ENCODE data around the gene CDH23. TPM values are rescaled to one million over a fixed set of nuclear protein-coding genes. Genes with fewer than 3 reads are reported as not detected.

The CDH23 gene
- total RNA-seq, 1 experiment from 2014 or later = 0.02 TPM

- DNase-seq (ENCODE audit: unreplicated experiment) = no peak
- H3K4me3 Mint-ChIP-seq (ENCODE audit: unreplicated experiment) = no peak overlapping the region
- no peaks in the 10 kb centered on the region for H3K4me1 Mint-ChIP-seq (ENCODE audit: insufficient read depth, unreplicated experiment)
- no peak for TF ChIP-seq CTCF (IDR thresholded peaks at IDR 0.05; ENCODE audit: unreplicated experiment)
- peaks cover 4% of the 10 kb centered on the region for H3K36me3 Mint-ChIP-seq (ENCODE audit: insufficient read depth, unreplicated experiment)
- BruUV-seq (replicated peaks) = no TSS peak
- H3K27ac Mint-ChIP-seq (ENCODE audit: low read depth, unreplicated experiment) = no peak overlapping the region
- peaks cover 27% of the 10 kb centered on the region for H3K27me3 Mint-ChIP-seq (ENCODE audit: insufficient read depth, unreplicated experiment)
- CTCF ChIA-PET = interaction anchor here (0.9 kb wide), 1 partner anchor 15 kb away, joined by 3 read pairs; no protein-coding TSS in a partner anchor
- intact Hi-C loops (cut with micrococcal nuclease) = no loop called here
- no peaks in the 10 kb centered on the region for H3K9me3 Mint-ChIP-seq (ENCODE audit: unreplicated experiment)
- POLR2A ChIA-PET = no interaction called here
Observed at GRCh38 chr10:71419750-71420149, 23.0 kb downstream of the CDH23 start.

DNA sequence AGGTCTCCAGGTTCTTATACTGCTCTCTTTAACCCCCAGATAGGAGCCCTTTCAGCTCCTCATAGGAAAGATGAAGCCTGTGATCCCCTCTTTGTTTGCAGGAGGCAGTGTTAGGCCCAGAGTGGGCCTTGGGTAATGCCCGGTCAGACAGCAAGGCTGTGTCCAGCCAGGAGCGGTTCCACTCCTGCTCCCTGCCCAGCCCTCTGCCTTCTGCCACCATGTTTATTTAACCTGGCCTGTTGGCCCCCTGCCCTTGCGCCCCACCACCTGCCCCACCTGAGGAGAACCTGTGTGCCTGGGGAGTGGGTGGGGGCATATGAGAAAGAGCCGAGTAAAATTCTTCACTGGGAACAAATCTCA, 24.3 kb downstream of the CDH23 start:
- no TSS peak for BruUV-seq (replicated peaks)
- no peak for TF ChIP-seq CTCF (IDR thresholded peaks at IDR 0.05; ENCODE audit: unreplicated experiment)
- POLR2A ChIA-PET = interaction anchor here (0.7 kb wide), 1 partner anchor 73 kb away, joined by 4 read pairs; no protein-coding TSS in a partner anchor
- Mint-ChIP-seq H3K4me1 (ENCODE audit: insufficient read depth, unreplicated experiment) (no peaks in the 10 kb centered on the region), H3K36me3 (ENCODE audit: insufficient read depth, unreplicated experiment) (peaks cover 4% of the 10 kb centered on the region), H3K4me3 (ENCODE audit: unreplicated experiment) (no peak overlapping the region), H3K27ac (ENCODE audit: low read depth, unreplicated experiment) (no peak overlapping the region), H3K9me3 (ENCODE audit: unreplicated experiment) (no peaks in the 10 kb centered on the region), H3K27me3 (ENCODE audit: insufficient read depth, unreplicated experiment) (peaks cover 35% of the 10 kb centered on the region)
- intact Hi-C loops (cut with micrococcal nuclease) = no loop called here
- DNase-seq (ENCODE audit: unreplicated experiment) = no peak
- CTCF ChIA-PET = interaction anchor here (0.7 to 0.9 kb wide), 3 partner anchors 44 to 191 kb away, joined by 3 read pairs; no protein-coding TSS in a partner anchor

DNA sequence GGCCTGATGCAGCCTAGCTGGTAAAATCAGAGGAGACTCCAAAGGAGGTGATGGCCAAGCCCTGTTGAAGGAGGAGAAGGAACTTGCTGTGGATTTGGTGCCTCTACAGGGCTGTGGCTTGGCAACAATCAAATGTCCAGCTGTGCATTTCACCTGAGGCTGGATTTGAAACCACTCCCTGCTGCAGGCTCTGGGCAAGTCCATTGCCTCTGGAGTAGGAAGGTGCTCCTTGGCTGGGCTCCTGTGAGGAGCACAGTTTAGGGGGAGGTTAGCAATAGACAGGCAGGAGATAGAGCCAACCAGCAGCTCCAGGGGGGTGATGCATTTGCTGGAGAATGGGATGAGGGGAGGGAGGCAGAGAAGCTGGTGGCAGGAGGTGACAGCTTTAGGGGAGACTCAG, 26.5 kb downstream of the CDH23 start:
- no peaks in the 10 kb centered on the region for H3K36me3 Mint-ChIP-seq (ENCODE audit: insufficient read depth, unreplicated experiment)
- H3K4me1 Mint-ChIP-seq (ENCODE audit: insufficient read depth, unreplicated experiment) = no peaks in the 10 kb centered on the region
- TF ChIP-seq CTCF (IDR thresholded peaks at IDR 0.05; ENCODE audit: unreplicated experiment) = no peak
- CTCF ChIA-PET = no interaction called here
- no peak overlapping the region for H3K27ac Mint-ChIP-seq (ENCODE audit: low read depth, unreplicated experiment)
- H3K4me3 Mint-ChIP-seq (ENCODE audit: unreplicated experiment) = no peak overlapping the region
- H3K9me3 Mint-ChIP-seq (ENCODE audit: unreplicated experiment) = no peaks in the 10 kb centered on the region
- DNase-seq (ENCODE audit: unreplicated experiment) = no peak
- intact Hi-C loops (cut with micrococcal nuclease) = no loop called here
- POLR2A ChIA-PET = interaction anchor here (1.3 kb wide), 1 partner anchor 10 kb away, joined by 6 read pairs; no protein-coding TSS in a partner anchor
- BruUV-seq (replicated peaks) = no TSS peak
- H3K27me3 Mint-ChIP-seq (ENCODE audit: insufficient read depth, unreplicated experiment) = peaks cover 44% of the 10 kb centered on the region

DNA sequence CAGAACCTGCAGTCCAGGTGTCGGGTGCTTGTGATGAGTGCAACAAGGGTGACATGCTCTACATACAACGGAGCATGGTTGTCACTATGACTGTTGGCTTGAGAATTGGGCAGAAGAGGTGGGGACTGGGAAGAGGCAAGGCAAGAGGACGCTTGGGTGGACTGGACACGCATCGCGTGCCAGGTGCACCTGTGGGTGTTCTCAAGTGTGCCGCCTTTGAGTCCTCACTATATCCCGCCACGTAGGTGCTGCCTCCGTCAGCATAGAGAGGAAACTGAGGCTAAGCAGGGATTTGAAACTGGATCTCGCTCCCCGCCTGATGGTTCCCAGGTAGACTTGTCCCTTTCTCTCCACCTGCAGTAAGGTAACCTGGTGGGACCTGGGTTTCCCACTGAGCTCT, 27.2 kb downstream of the CDH23 start:
- peaks cover 49% of the 10 kb centered on the region for H3K27me3 Mint-ChIP-seq (ENCODE audit: insufficient read depth, unreplicated experiment)
- H3K4me3 Mint-ChIP-seq (ENCODE audit: unreplicated experiment) = no peak overlapping the region
- intact Hi-C loops (cut with micrococcal nuclease) = no loop called here
- POLR2A ChIA-PET = no interaction called here
- no peaks in the 10 kb centered on the region for H3K36me3 Mint-ChIP-seq (ENCODE audit: insufficient read depth, unreplicated experiment)
- no peaks in the 10 kb centered on the region for H3K9me3 Mint-ChIP-seq (ENCODE audit: unreplicated experiment)
- BruUV-seq (replicated peaks) = no TSS peak
- CTCF ChIA-PET = interaction anchor here (0.5 kb wide), 1 partner anchor 29 kb away, joined by 3 read pairs; no protein-coding TSS in a partner anchor
- no peak for DNase-seq (ENCODE audit: unreplicated experiment)
- no peak for TF ChIP-seq CTCF (IDR thresholded peaks at IDR 0.05; ENCODE audit: unreplicated experiment)
- H3K27ac Mint-ChIP-seq (ENCODE audit: low read depth, unreplicated experiment) = no peak overlapping the region
- no peaks in the 10 kb centered on the region for H3K4me1 Mint-ChIP-seq (ENCODE audit: insufficient read depth, unreplicated experiment)
